ENCODE data around the gene EPO. TPM values are rescaled to one million over a fixed set of nuclear protein-coding genes. Genes with fewer than 3 reads are reported as not detected.

Gene EPO
- total RNA-seq, 3 donors from 2014 or later (not counting 1 experiment from before 2014, with no cell fraction given) = not detected

GRCh38 chr7:100678291-100678984, 41.8 kb upstream of the EPO start:
- H3K4me3 Mint-ChIP-seq = no peak overlapping the region
- Histone ChIP-seq H3K27me3 (ENCODE audit: control insufficient read depth, insufficient read depth, low read length) (no peaks in the 10 kb centered on the region), H3K36me3 (ENCODE audit: control insufficient read depth, insufficient read depth, low read length) (peaks cover 57% of the 10 kb centered on the region), H3K4me1 (ENCODE audit: control insufficient read depth, insufficient read depth, low read length) (peaks cover 32% of the 10 kb centered on the region), H3K9me3 (ENCODE audit: control insufficient read depth, insufficient read depth, low read length) (no peaks in the 10 kb centered on the region), H3K27ac (ENCODE audit: low read length) (no peak overlapping the region), H3K4me3 (ENCODE audit: low read length) (no peak overlapping the region)
- no peaks in the 10 kb centered on the region for H3K9me3 Mint-ChIP-seq
- peaks cover 0 to 48% of the 10 kb centered on the region in 2 donors for H3K4me1 Mint-ChIP-seq
- H3K27me3 Mint-ChIP-seq (ENCODE audit: low read depth in 2 of 2) = no peaks in the 10 kb centered on the region
- peak overlapping the region; percentile 72 to 97 for H3K27ac Mint-ChIP-seq
- WGBS (ENCODE audit: insufficient coverage) = 86% methylated on average over 34 of the region's 35 CpGs
- ATAC-seq (no peak), DNase-seq (no peak)
- intact Hi-C loops (cut with micrococcal nuclease) = loop anchor here (10.0 kb wide), 1 partner anchor 574 kb away; the partner anchor contains the start of genes AP4M1 and MCM7
- TF ChIP-seq CTCF (IDR thresholded peaks at IDR 0.05) = no peak
- no peaks in the 10 kb centered on the region for H3K36me3 Mint-ChIP-seq

- WGBS (ENCODE audit: insufficient coverage) = 88% methylated on average over 12 of the region's 13 CpGs
- H3K9me3 ChIP-seq (ENCODE audit: control insufficient read depth, insufficient read depth, low read length) = no peaks in the 10 kb centered on the region
- intact Hi-C loops (cut with micrococcal nuclease) = loop anchor here (10.0 kb wide), 1 partner anchor 575 kb away; the partner anchor contains the start of genes AP4M1 and MCM7
- Mint-ChIP-seq H3K9me3 (no peaks in the 10 kb centered on the region), H3K4me1 (peaks cover 0 to 43% of the 10 kb centered on the region in 2 donors), H3K27me3 (ENCODE audit: low read depth in 2 of 2) (no peaks in the 10 kb centered on the region), H3K36me3 (no peaks in the 10 kb centered on the region), H3K4me3 (no peak overlapping the region), H3K27ac (peak overlapping the region; percentile 29 to 56)
- no peak overlapping the region for H3K27ac ChIP-seq (ENCODE audit: low read length)
- no peaks in the 10 kb centered on the region for H3K27me3 ChIP-seq (ENCODE audit: control insufficient read depth, insufficient read depth, low read length)
- peaks cover 65% of the 10 kb centered on the region for H3K36me3 ChIP-seq (ENCODE audit: control insufficient read depth, insufficient read depth, low read length)
- peaks cover 32% of the 10 kb centered on the region for H3K4me1 ChIP-seq (ENCODE audit: control insufficient read depth, insufficient read depth, low read length)
- DNase-seq (no peak), ATAC-seq (no peak)
- H3K4me3 ChIP-seq (ENCODE audit: low read length) = no peak overlapping the region
- no peak for TF ChIP-seq CTCF (IDR thresholded peaks at IDR 0.05)
These were observed 40.9 kb upstream of the EPO start for GRCh38 chr7:100679129-100679926.

- 78% methylated on average over 9 of the region's 13 CpGs for WGBS (ENCODE audit: insufficient coverage)
- peak overlapping the region; percentile 29 for H3K4me3 Mint-ChIP-seq
- intact Hi-C loops (cut with micrococcal nuclease) = loop anchor here (10.0 kb wide), 1 partner anchor 575 kb away; the partner anchor contains the start of genes AP4M1 and MCM7
- TF ChIP-seq CTCF (IDR thresholded peaks at IDR 0.05) = no peak
- peak overlapping the region; percentile 29 to 56 for H3K27ac Mint-ChIP-seq
- peak in 1 of 2 donors; percentile 46 for DNase-seq
- no peaks in the 10 kb centered on the region for H3K9me3 Mint-ChIP-seq
- peaks cover 32% of the 10 kb centered on the region for H3K4me1 ChIP-seq (ENCODE audit: control insufficient read depth, insufficient read depth, low read length)
- H3K27me3 Mint-ChIP-seq (ENCODE audit: low read depth in 2 of 2) = no peaks in the 10 kb centered on the region
- no peaks in the 10 kb centered on the region for H3K9me3 ChIP-seq (ENCODE audit: control insufficient read depth, insufficient read depth, low read length)
- peaks cover 72% of the 10 kb centered on the region for H3K36me3 ChIP-seq (ENCODE audit: control insufficient read depth, insufficient read depth, low read length)
- no peak overlapping the region for H3K4me3 ChIP-seq (ENCODE audit: low read length)
- H3K27ac ChIP-seq (ENCODE audit: low read length) = no peak overlapping the region
- H3K27me3 ChIP-seq (ENCODE audit: control insufficient read depth, insufficient read depth, low read length) = no peaks in the 10 kb centered on the region
- ATAC-seq = no peak
- no peaks in the 10 kb centered on the region for H3K36me3 Mint-ChIP-seq
- H3K4me1 Mint-ChIP-seq = peaks cover 0 to 37% of the 10 kb centered on the region in 2 donors
These were observed 40.2 kb upstream of the EPO start for GRCh38 chr7:100679927-100680575.
